ENCODE results near the gene GAPDHS.

- TF ChIP-seq POLR2A (IDR thresholded peaks at IDR 0.05) (no peak), CTCF (IDR thresholded peaks at IDR 0.05) (no peak)
Measured at GRCh38 chr19:35556025-35556590, 22.9 kb downstream of the GAPDHS start.
